Measurements from ENCODE around the gene CRB1. TPM values are rescaled to one million over a fixed set of nuclear protein-coding genes. Genes with fewer than 3 reads are reported as not detected.
"Not testable (repeated sequence)": the region's sequence is repeated elsewhere in the genome, so short reads cannot be mapped to it uniquely, and the experiment has no call there.

Gene CRB1
- total RNA-seq, 1 donor = under 0.01 TPM

- peak in 1 of 3 donors; percentile 34 for DNase-seq (ENCODE audit: low read depth in 2 of 3, low spot score in 2 of 3)
Observed at GRCh38 chr1:197394831-197395608, 127.0 kb downstream of the CRB1 start.

GRCh38 chr1:197397895-197398294 lies 129.8 kb downstream of the CRB1 start:
- no peak for DNase-seq (ENCODE audit: low read depth in 2 of 3, low spot score in 2 of 3)

GRCh38 chr1:197399755-197400521 lies 131.9 kb downstream of the CRB1 start:
- peak in 2 of 3 donors; percentile 42 to 71 for DNase-seq (ENCODE audit: low read depth in 2 of 3, low spot score in 2 of 3)

- DNase-seq (ENCODE audit: low read depth in 2 of 3, low spot score in 2 of 3) = no peak
Observed at GRCh38 chr1:197400522-197400902, 132.5 kb downstream of the CRB1 start.

GRCh38 chr1:197402189-197402588 lies 134.1 kb downstream of the CRB1 start:
- DNase-seq (ENCODE audit: low read depth in 2 of 3, low spot score in 2 of 3) = no peak

- DNase-seq (ENCODE audit: low read depth in 2 of 3, low spot score in 2 of 3) = not testable (repeated sequence)
Observed at GRCh38 chr1:197404774-197405173, 136.7 kb downstream of the CRB1 start.

- not testable (repeated sequence) for DNase-seq (ENCODE audit: low read depth in 2 of 3, low spot score in 2 of 3)
Observed at GRCh38 chr1:197405614-197406013, 137.6 kb downstream of the CRB1 start.

GRCh38 chr1:197413564-197413963 lies 145.5 kb downstream of the CRB1 start:
- DNase-seq (ENCODE audit: low read depth in 2 of 3, low spot score in 2 of 3) = no peak

GRCh38 chr1:197415221-197415620 lies 147.2 kb downstream of the CRB1 start:
- no peak for DNase-seq (ENCODE audit: low read depth in 2 of 3, low spot score in 2 of 3)

- DNase-seq (ENCODE audit: low read depth in 2 of 3, low spot score in 2 of 3) = no peak
Observed at GRCh38 chr1:197418693-197419092, 150.6 kb downstream of the CRB1 start.

- DNase-seq (ENCODE audit: low read depth in 2 of 3, low spot score in 2 of 3) = no peak
Observed at GRCh38 chr1:197422993-197423392, 154.9 kb downstream of the CRB1 start.

- DNase-seq (ENCODE audit: low read depth in 2 of 3, low spot score in 2 of 3) = no peak
Observed at GRCh38 chr1:197424380-197424779, 156.3 kb downstream of the CRB1 start.

- DNase-seq (ENCODE audit: low read depth in 2 of 3, low spot score in 2 of 3) = no peak
Observed at GRCh38 chr1:197429372-197429771, 161.3 kb downstream of the CRB1 start.

- DNase-seq (ENCODE audit: low read depth in 2 of 3, low spot score in 2 of 3) = no peak
Observed at GRCh38 chr1:197435224-197435623, 167.2 kb downstream of the CRB1 start.

GRCh38 chr1:197437601-197438000 lies 169.5 kb downstream of the CRB1 start:
- DNase-seq (ENCODE audit: low read depth in 2 of 3, low spot score in 2 of 3) = no peak

- DNase-seq (ENCODE audit: low read depth in 2 of 3, low spot score in 2 of 3) = no peak
Observed at GRCh38 chr1:197438010-197438790, 170.1 kb downstream of the CRB1 start.

- DNase-seq (ENCODE audit: low read depth in 2 of 3, low spot score in 2 of 3) = no peak
Observed at GRCh38 chr1:197439708-197440280, 171.7 kb downstream of the CRB1 start.

GRCh38 chr1:197440715-197441114 lies 172.7 kb downstream of the CRB1 start:
- no peak for DNase-seq (ENCODE audit: low read depth in 2 of 3, low spot score in 2 of 3)

GRCh38 chr1:197441999-197442414 lies 174.0 kb downstream of the CRB1 start:
- DNase-seq (ENCODE audit: low read depth in 2 of 3, low spot score in 2 of 3) = peak in 2 of 3 donors; percentile 9 to 45

- DNase-seq (ENCODE audit: low read depth in 2 of 3, low spot score in 2 of 3) = no peak
Observed at GRCh38 chr1:197444755-197445154, 176.7 kb downstream of the CRB1 start.
